Measurements from ENCODE around the gene TEAD1.

TEAD1 gene

GRCh38 chr11:12678092-12678491 is 3.9 kb downstream of the TEAD1 start:
- Mint-ChIP-seq H3K4me1 (no peaks in the 10 kb centered on the region), H3K36me3 (no peaks in the 10 kb centered on the region), H3K9me3 (no peaks in the 10 kb centered on the region), H3K27ac (no peak overlapping the region), H3K4me3 (no peak overlapping the region)
- ATAC-seq: no peak
- no peak for DNase-seq (ENCODE audit: low spot score in 2 of 2)

GRCh38 chr11:12678991-12679390 is 4.8 kb downstream of the TEAD1 start:
- Mint-ChIP-seq H3K27ac (no peak overlapping the region), H3K9me3 (no peaks in the 10 kb centered on the region), H3K36me3 (no peaks in the 10 kb centered on the region), H3K4me1 (no peaks in the 10 kb centered on the region), H3K4me3 (no peak overlapping the region)
- no peak for DNase-seq (ENCODE audit: low spot score in 2 of 2)
- ATAC-seq: no peak

GRCh38 chr11:12679471-12679870 is 5.2 kb downstream of the TEAD1 start:
- Mint-ChIP-seq H3K36me3 (no peaks in the 10 kb centered on the region), H3K27ac (no peak overlapping the region), H3K4me1 (no peaks in the 10 kb centered on the region), H3K9me3 (no peaks in the 10 kb centered on the region), H3K4me3 (no peak overlapping the region)
- no peak for DNase-seq (ENCODE audit: low spot score in 2 of 2)
- no peak for ATAC-seq

GRCh38 chr11:12680246-12680939 is 6.2 kb downstream of the TEAD1 start:
- no peak overlapping the region for H3K27ac Mint-ChIP-seq
- H3K4me1 Mint-ChIP-seq: no peaks in the 10 kb centered on the region
- no peak for ATAC-seq
- no peaks in the 10 kb centered on the region for H3K9me3 Mint-ChIP-seq
- no peak overlapping the region for H3K4me3 Mint-ChIP-seq
- no peaks in the 10 kb centered on the region for H3K36me3 Mint-ChIP-seq
- no peak for DNase-seq (ENCODE audit: low spot score in 2 of 2)

GRCh38 chr11:12680940-12681258 is 6.7 kb downstream of the TEAD1 start:
- Mint-ChIP-seq H3K9me3 (no peaks in the 10 kb centered on the region), H3K36me3 (no peaks in the 10 kb centered on the region), H3K27ac (no peak overlapping the region), H3K4me3 (no peak overlapping the region), H3K4me1 (no peaks in the 10 kb centered on the region)
- DNase-seq (ENCODE audit: low spot score in 2 of 2) (no peak), ATAC-seq (no peak)

GRCh38 chr11:12681466-12681865 is 7.2 kb downstream of the TEAD1 start:
- H3K4me3 Mint-ChIP-seq: no peak overlapping the region
- no peaks in the 10 kb centered on the region for H3K9me3 Mint-ChIP-seq
- DNase-seq (ENCODE audit: low spot score in 2 of 2) (no peak), ATAC-seq (no peak)
- no peaks in the 10 kb centered on the region for H3K4me1 Mint-ChIP-seq
- H3K36me3 Mint-ChIP-seq: no peaks in the 10 kb centered on the region
- no peak overlapping the region for H3K27ac Mint-ChIP-seq

GRCh38 chr11:12682288-12682687 is 8.1 kb downstream of the TEAD1 start:
- Mint-ChIP-seq H3K36me3 (no peaks in the 10 kb centered on the region), H3K4me3 (no peak overlapping the region), H3K27ac (no peak overlapping the region), H3K4me1 (no peaks in the 10 kb centered on the region), H3K9me3 (no peaks in the 10 kb centered on the region)
- ATAC-seq (no peak), DNase-seq (ENCODE audit: low spot score in 2 of 2) (no peak)

GRCh38 chr11:12682737-12683500 is 8.7 kb downstream of the TEAD1 start:
- ATAC-seq (no peak), DNase-seq (ENCODE audit: low spot score in 2 of 2) (no peak)
- no peaks in the 10 kb centered on the region for H3K4me1 Mint-ChIP-seq
- H3K27ac Mint-ChIP-seq: no peak overlapping the region
- H3K4me3 Mint-ChIP-seq: no peak overlapping the region
- H3K9me3 Mint-ChIP-seq: no peaks in the 10 kb centered on the region
- no peaks in the 10 kb centered on the region for H3K36me3 Mint-ChIP-seq

GRCh38 chr11:12683874-12684273 is 9.7 kb downstream of the TEAD1 start:
- H3K9me3 Mint-ChIP-seq: no peaks in the 10 kb centered on the region
- no peak overlapping the region for H3K27ac Mint-ChIP-seq
- no peaks in the 10 kb centered on the region for H3K4me1 Mint-ChIP-seq
- H3K4me3 Mint-ChIP-seq: no peak overlapping the region
- no peaks in the 10 kb centered on the region for H3K36me3 Mint-ChIP-seq
- ATAC-seq: no peak
- no peak for DNase-seq (ENCODE audit: low spot score in 2 of 2)

- Mint-ChIP-seq H3K27ac (no peak overlapping the region), H3K4me1 (no peaks in the 10 kb centered on the region), H3K9me3 (no peaks in the 10 kb centered on the region), H3K4me3 (no peak overlapping the region), H3K36me3 (no peaks in the 10 kb centered on the region)
- ATAC-seq (no peak), DNase-seq (ENCODE audit: low spot score in 2 of 2) (no peak)
Measured at GRCh38 chr11:12684315-12684714, 10.1 kb downstream of the TEAD1 start.

GRCh38 chr11:12684816-12685215 is 10.6 kb downstream of the TEAD1 start:
- H3K36me3 Mint-ChIP-seq: no peaks in the 10 kb centered on the region
- H3K4me3 Mint-ChIP-seq: no peak overlapping the region
- no peak for ATAC-seq
- no peaks in the 10 kb centered on the region for H3K4me1 Mint-ChIP-seq
- H3K27ac Mint-ChIP-seq: no peak overlapping the region
- no peak for DNase-seq (ENCODE audit: low spot score in 2 of 2)
- H3K9me3 Mint-ChIP-seq: no peaks in the 10 kb centered on the region

GRCh38 chr11:12685229-12685628 is 11.0 kb downstream of the TEAD1 start:
- no peaks in the 10 kb centered on the region for H3K4me1 Mint-ChIP-seq
- no peak overlapping the region for H3K4me3 Mint-ChIP-seq
- DNase-seq (ENCODE audit: low spot score in 2 of 2) (no peak), ATAC-seq (no peak)
- H3K36me3 Mint-ChIP-seq: no peaks in the 10 kb centered on the region
- H3K9me3 Mint-ChIP-seq: no peaks in the 10 kb centered on the region
- no peak overlapping the region for H3K27ac Mint-ChIP-seq

GRCh38 chr11:12686246-12687060 is 12.2 kb downstream of the TEAD1 start:
- DNase-seq (ENCODE audit: low spot score in 2 of 2) (no peak), ATAC-seq (peak; percentile 60)
- H3K27ac Mint-ChIP-seq: no peak overlapping the region
- H3K36me3 Mint-ChIP-seq: no peaks in the 10 kb centered on the region
- H3K9me3 Mint-ChIP-seq: no peaks in the 10 kb centered on the region
- H3K4me1 Mint-ChIP-seq: no peaks in the 10 kb centered on the region
- H3K4me3 Mint-ChIP-seq: no peak overlapping the region

GRCh38 chr11:12687216-12687623 is 13.0 kb downstream of the TEAD1 start:
- Mint-ChIP-seq H3K27ac (no peak overlapping the region), H3K9me3 (no peaks in the 10 kb centered on the region), H3K4me1 (no peaks in the 10 kb centered on the region), H3K36me3 (no peaks in the 10 kb centered on the region), H3K4me3 (no peak overlapping the region)
- DNase-seq (ENCODE audit: low spot score in 2 of 2) (no peak), ATAC-seq (no peak)

- DNase-seq (ENCODE audit: low spot score in 2 of 2): no peak
- H3K27ac Mint-ChIP-seq: no peak overlapping the region
- no peaks in the 10 kb centered on the region for H3K9me3 Mint-ChIP-seq
- no peak for ATAC-seq
- no peak overlapping the region for H3K4me3 Mint-ChIP-seq
- no peaks in the 10 kb centered on the region for H3K36me3 Mint-ChIP-seq
- H3K4me1 Mint-ChIP-seq: no peaks in the 10 kb centered on the region
Measured at GRCh38 chr11:12687740-12688139, 13.5 kb downstream of the TEAD1 start.
